Chondrocyte (in vitro differentiated cells): ENCODE measurements around the gene NUDT1. TPM values are rescaled to one million over a fixed set of nuclear protein-coding genes. Genes with fewer than 3 reads are reported as not detected.

Experiments used
- DNase-seq: peaks from one replicate; pipeline ENCODE4 v3.0.0; 2021; ENCODE audit warnings: mixed read lengths, low spot score
- H3K27ac Mint-ChIP-seq: one replicate; pipeline ENCODE4 v1.8.0; 2021; ENCODE audit warnings: mild to moderate bottlenecking, moderate library complexity, mixed read lengths; ENCODE audit not compliant: unreplicated experiment
- H3K27me3 Mint-ChIP-seq: 2 replicates; pipeline ENCODE4 v1.8.0; 2021; ENCODE audit warnings: low read depth, mixed read lengths
- H3K36me3 Mint-ChIP-seq: 2 replicates; pipeline ENCODE4 v1.8.0; 2021; ENCODE audit warnings: low read depth, mixed read lengths
- H3K4me1 Mint-ChIP-seq: 2 replicates; pipeline ENCODE4 v1.8.0; 2021; ENCODE audit warnings: low read depth, mild to moderate bottlenecking, mixed read lengths
- H3K4me3 Mint-ChIP-seq: one replicate; pipeline ENCODE4 v1.8.0; 2021; ENCODE audit warnings: mild to moderate bottlenecking, moderate library complexity, mixed read lengths; ENCODE audit not compliant: unreplicated experiment
- H3K9me3 Mint-ChIP-seq: 2 replicates; pipeline ENCODE4 v1.8.0; 2021; ENCODE audit warnings: low read depth, mixed read lengths
- total RNA-seq: library from RNA; stranded (reverse); gene quantifications from 3 replicates; pipeline ENCODE4 v1.2.1, GENCODE V29; 2021
- TF ChIP-seq, protein P1 (sequence below): fragments of 200-600 bp; sonication (generic); IDR thresholded peaks from 2 replicates; pipeline ENCODE4 v1.5.0; 2021; ENCODE audit warnings: antibody characterized with exemption, mild to moderate bottlenecking, moderate library complexity

The NUDT1 gene
- total RNA-seq, 1 donor from 2014 or later, result 9.5 TPM

DNA sequence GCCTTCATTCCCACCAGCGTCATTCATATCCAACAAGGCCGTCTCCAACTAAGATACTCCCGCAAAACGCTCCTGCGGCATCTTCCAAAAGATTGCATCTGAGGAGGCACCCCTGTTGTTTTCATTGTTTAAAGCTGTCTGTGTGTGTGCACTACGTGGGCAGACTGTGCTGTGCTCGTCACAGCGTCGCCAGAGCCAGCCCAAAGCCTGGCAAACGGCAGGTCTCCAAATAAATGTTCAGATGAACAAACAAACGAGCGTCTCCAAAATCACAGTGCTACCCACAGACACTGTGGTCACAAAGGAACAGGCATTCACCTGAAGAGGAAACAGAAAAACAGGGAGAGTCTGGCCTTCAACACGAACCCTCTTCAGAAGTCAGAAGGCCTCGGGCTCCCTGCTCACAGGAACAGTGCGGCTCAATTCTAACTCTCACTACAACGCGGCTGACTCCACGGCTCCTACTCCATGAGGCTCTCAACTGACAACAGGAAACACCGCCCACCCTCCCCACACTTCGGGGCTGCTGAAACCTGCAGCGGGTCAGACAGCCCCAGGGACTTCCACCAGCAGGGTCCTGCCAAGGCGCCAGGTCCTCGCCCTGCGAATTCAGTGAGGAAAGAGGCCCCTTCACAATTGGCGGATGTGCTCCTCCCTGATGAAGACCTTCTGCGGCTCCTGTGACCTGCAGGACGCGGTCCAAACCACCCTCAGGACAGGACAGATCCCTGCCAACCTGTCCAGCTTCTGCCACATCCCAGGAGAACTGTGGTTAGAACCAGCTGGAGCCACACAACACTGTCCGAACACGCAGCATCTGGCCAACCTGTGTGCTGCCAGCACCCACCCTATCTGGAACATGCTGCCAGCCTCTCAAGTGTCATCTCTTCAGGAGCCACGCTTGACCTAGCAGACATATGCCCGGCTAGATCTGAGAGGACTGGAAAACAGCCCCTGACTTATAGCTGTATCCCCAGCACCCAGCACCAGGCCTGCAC, 45.3 kb upstream of the NUDT1 start:
- Mint-ChIP-seq H3K4me3 (no peak overlapping the region), H3K27ac (no peak overlapping the region), H3K36me3 (peaks cover 15% of the 10 kb centered on the region), H3K9me3 (peaks cover 6% of the 10 kb centered on the region), H3K27me3 (no peaks in the 10 kb centered on the region), H3K4me1 (no peaks in the 10 kb centered on the region)
- TF ChIP-seq, protein P1, sequence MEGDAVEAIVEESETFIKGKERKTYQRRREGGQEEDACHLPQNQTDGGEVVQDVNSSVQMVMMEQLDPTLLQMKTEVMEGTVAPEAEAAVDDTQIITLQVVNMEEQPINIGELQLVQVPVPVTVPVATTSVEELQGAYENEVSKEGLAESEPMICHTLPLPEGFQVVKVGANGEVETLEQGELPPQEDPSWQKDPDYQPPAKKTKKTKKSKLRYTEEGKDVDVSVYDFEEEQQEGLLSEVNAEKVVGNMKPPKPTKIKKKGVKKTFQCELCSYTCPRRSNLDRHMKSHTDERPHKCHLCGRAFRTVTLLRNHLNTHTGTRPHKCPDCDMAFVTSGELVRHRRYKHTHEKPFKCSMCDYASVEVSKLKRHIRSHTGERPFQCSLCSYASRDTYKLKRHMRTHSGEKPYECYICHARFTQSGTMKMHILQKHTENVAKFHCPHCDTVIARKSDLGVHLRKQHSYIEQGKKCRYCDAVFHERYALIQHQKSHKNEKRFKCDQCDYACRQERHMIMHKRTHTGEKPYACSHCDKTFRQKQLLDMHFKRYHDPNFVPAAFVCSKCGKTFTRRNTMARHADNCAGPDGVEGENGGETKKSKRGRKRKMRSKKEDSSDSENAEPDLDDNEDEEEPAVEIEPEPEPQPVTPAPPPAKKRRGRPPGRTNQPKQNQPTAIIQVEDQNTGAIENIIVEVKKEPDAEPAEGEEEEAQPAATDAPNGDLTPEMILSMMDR, result no peak
- no peak for DNase-seq

DNA sequence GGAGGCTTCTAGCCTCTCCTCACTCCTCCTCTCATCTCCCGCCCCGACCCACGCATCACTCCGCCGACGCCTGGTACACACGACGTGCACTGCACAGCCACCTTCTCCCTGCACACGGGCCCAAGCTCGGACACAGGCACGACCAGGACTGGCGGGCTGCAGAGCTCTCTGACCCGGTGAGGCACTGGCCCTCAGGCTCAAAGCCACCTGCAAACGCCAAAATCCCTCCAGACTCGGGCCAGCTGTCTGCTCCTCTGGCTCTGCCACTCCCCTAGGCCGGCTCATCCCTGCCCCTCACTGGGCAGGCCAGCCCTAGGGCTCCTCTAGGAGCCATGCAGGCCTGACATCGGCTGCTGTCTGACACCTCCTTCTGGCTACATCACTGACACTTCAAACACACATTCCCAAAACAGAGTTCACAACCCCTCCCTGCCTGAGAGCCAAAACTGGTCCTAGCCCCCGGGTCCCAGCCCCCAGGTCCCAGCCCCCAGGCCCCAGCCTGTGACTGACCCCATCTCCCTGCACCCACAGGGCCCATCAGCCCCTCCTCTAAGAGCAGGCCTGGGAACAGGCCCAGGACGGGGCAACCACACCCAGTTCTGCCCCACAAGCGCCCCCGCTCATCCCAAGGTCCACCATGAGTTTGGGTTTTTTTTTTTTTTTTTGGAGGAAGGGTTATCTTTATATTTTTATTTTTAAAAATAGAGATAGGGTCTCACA, 44.4 kb upstream of the NUDT1 start:
- DNase-seq, result no peak
- Mint-ChIP-seq H3K4me1 (no peaks in the 10 kb centered on the region), H3K9me3 (peaks cover 6% of the 10 kb centered on the region), H3K27me3 (no peaks in the 10 kb centered on the region), H3K27ac (no peak overlapping the region), H3K4me3 (no peak overlapping the region), H3K36me3 (peaks cover 14% of the 10 kb centered on the region)
- TF ChIP-seq, protein P1, result no peak

- TF ChIP-seq, protein P1, result no peak
- Mint-ChIP-seq H3K27ac (no peak overlapping the region), H3K36me3 (peaks cover 14% of the 10 kb centered on the region), H3K9me3 (peaks cover 6% of the 10 kb centered on the region), H3K4me1 (no peaks in the 10 kb centered on the region), H3K4me3 (no peak overlapping the region), H3K27me3 (no peaks in the 10 kb centered on the region)
- no peak for DNase-seq
Observed at GRCh38 chr7:2198206-2198605, 43.8 kb upstream of the NUDT1 start.

DNA sequence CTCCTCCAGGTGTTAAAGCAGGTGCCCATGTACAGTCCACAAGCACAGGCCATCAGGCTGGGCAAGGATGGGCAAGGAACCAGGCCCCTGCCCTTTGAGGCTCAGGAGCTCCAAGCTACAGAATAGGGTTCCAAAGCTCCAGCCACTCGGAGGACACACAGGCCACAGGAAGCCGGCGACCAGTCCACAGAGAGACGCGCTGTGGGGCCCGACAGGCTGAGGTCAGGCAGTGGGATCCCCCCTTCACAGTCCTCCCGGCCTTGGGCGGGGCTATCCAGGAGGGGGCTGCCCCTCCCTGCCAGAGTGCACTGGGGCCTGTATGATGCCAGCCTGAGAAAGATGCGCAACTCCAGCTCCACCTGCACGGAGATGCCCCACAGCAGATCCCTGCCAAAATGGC, 43.3 kb upstream of the NUDT1 start:
- TF ChIP-seq, protein P1, result no peak
- DNase-seq, result no peak
- H3K36me3 Mint-ChIP-seq, result peaks cover 14% of the 10 kb centered on the region
- no peaks in the 10 kb centered on the region for H3K27me3 Mint-ChIP-seq
- H3K27ac Mint-ChIP-seq, result no peak overlapping the region
- no peaks in the 10 kb centered on the region for H3K4me1 Mint-ChIP-seq
- H3K4me3 Mint-ChIP-seq, result no peak overlapping the region
- H3K9me3 Mint-ChIP-seq, result peaks cover 6% of the 10 kb centered on the region

GRCh38 chr7:2199528-2199927, 42.5 kb upstream of the NUDT1 start:
- no peak overlapping the region for H3K27ac Mint-ChIP-seq
- no peak for DNase-seq
- TF ChIP-seq, protein P1, result no peak
- H3K4me1 Mint-ChIP-seq, result peaks cover under 1% of the 10 kb centered on the region
- H3K4me3 Mint-ChIP-seq, result no peak overlapping the region
- peaks cover 14% of the 10 kb centered on the region for H3K36me3 Mint-ChIP-seq
- H3K9me3 Mint-ChIP-seq, result peaks cover 6% of the 10 kb centered on the region
- no peaks in the 10 kb centered on the region for H3K27me3 Mint-ChIP-seq
